PC-3 (cell line): ENCODE measurements around the gene SAT2.
A peak's percentile ranks its signal among the peaks of the same experiment; 100 is the strongest.

ENCODE experiments used
- EZH2 ChIP-seq: fragments of 300-600 bp; sonication (generic); IDR thresholded peaks from one replicate; pipeline ENCODE4 v1.6.1; 2017; ENCODE audit warnings: antibody characterized with exemption, mild to moderate bottlenecking, low read length; ENCODE audit not compliant: unreplicated experiment
- TF ChIP-seq, protein P1 (sequence below): fragments of 300-600 bp; sonication (generic); conservative IDR thresholded peaks from 2 replicates; pipeline ENCODE4 v1.5.1; 2017; ENCODE audit warnings: antibody characterized with exemption, low read depth, mild to moderate bottlenecking, low read length

GRCh38 chr17:7614425-7615264 lies 13.0 kb downstream of the SAT2 start, which contains the start of gene FXR2:
- TF ChIP-seq EZH2: no peak
- TF ChIP-seq, protein P1, sequence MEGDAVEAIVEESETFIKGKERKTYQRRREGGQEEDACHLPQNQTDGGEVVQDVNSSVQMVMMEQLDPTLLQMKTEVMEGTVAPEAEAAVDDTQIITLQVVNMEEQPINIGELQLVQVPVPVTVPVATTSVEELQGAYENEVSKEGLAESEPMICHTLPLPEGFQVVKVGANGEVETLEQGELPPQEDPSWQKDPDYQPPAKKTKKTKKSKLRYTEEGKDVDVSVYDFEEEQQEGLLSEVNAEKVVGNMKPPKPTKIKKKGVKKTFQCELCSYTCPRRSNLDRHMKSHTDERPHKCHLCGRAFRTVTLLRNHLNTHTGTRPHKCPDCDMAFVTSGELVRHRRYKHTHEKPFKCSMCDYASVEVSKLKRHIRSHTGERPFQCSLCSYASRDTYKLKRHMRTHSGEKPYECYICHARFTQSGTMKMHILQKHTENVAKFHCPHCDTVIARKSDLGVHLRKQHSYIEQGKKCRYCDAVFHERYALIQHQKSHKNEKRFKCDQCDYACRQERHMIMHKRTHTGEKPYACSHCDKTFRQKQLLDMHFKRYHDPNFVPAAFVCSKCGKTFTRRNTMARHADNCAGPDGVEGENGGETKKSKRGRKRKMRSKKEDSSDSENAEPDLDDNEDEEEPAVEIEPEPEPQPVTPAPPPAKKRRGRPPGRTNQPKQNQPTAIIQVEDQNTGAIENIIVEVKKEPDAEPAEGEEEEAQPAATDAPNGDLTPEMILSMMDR: peak; percentile 52
